Spleen (tissue), 11 donors: Measurements from ENCODE around the gene HERC5. TPM values are rescaled to one million over a fixed set of nuclear protein-coding genes. Genes with fewer than 3 reads are reported as not detected.

ENCODE experiments used
- DNase-seq: peaks from one replicate; pipeline ENCODE4 v3.0.0-alpha.2; 2020
- H3K27ac ChIP-seq, 8 donors: fragments of 200-600 bp; sonication (generic) in 7 of 8; 1 replicate in 4 of 8; 2 replicates in 4 of 8; pipeline versions ENCODE4 v1.5.0 to v1.8.0; 2016 to 2021; ENCODE audit warnings: inconsistent platforms in 4 of 8, mild to moderate bottlenecking in 4 of 8, moderate library complexity in 1 of 8
- H3K27me3 ChIP-seq, 7 donors: fragments of 200-600 bp; sonication (generic) in 6 of 7; replicated peaks in 1 of 7; 1 replicate in 4 of 7; 2 replicates in 3 of 7; pipeline versions ENCODE4 v1.5.0 to v1.8.0; 2016 to 2021; ENCODE audit warnings: inconsistent platforms in 3 of 7, mild to moderate bottlenecking in 1 of 7
- H3K36me3 ChIP-seq, 6 donors: fragments of 200-600 bp; sonication (generic) in 5 of 6; 1 replicate in 4 of 6; 2 replicates in 2 of 6; pipeline versions ENCODE4 v1.5.0 to v1.8.0; 2016 to 2021; ENCODE audit warnings: inconsistent platforms in 2 of 6
- H3K4me1 ChIP-seq, 6 donors: fragments of 200-600 bp; sonication (generic) in 5 of 6; 1 replicate in 3 of 6; 2 replicates in 3 of 6; pipeline versions ENCODE4 v1.5.0 to v1.8.0; 2016 to 2021; ENCODE audit warnings: inconsistent platforms in 3 of 6
- H3K4me3 ChIP-seq, 8 donors: fragments of 200-600 bp; sonication (generic) in 7 of 8; 1 replicate in 4 of 8; 2 replicates in 4 of 8; pipeline versions ENCODE4 v1.5.0 to v1.8.0; 2016 to 2021; ENCODE audit warnings: inconsistent platforms in 4 of 8, mild to moderate bottlenecking in 4 of 8, moderate library complexity in 2 of 8
- H3K9me3 ChIP-seq, 8 donors: fragments of 200-600 bp; sonication (generic) in 7 of 8; 1 replicate in 4 of 8; 2 replicates in 4 of 8; pipeline versions ENCODE4 v1.5.0 to v1.8.0; 2016 to 2021; ENCODE audit warnings: inconsistent platforms in 4 of 8
- POLR2A ChIP-seq, 3 donors: fragments of 450-650 bp; IDR thresholded peaks; one replicate each; pipeline ENCODE4 v1.5.1; 2017; ENCODE audit warnings: antibody characterized with exemption in 3 of 3, mild to moderate bottlenecking in 1 of 3
- POLR2AphosphoS5 ChIP-seq, 3 donors: sonication (generic); formaldehyde crosslinking; IDR thresholded peaks; one replicate each; pipeline ENCODE4 v1.5.1; 2017; ENCODE audit warnings: antibody characterized with exemption in 3 of 3
- WGBS, 5 donors: extraction: QIAGEN DNeasy Blood & Tissue Kit in 3 of 5; methylation state at CpG; one replicate each; pipeline versions ENCODE4 v1.1.5 to v1.1.7; 2013 to 2018; 5-methylcytosine and 5-hydroxymethylcytosine counted together
- intact Hi-C: fragments of 100-400 bp; cut with DNase I; formaldehyde crosslinking; loops from one replicate; pipeline ENCODE4 v1.15.0; 2023; ENCODE audit warnings: low total_unique reads
- polyA plus RNA-seq, 3 donors: library from polyadenylated mRNA; stranded (reverse); fragments of 200-250 nt; gene quantifications; one replicate each; pipeline ENCODE4 v1.2.1, GENCODE V29; 2013
- total RNA-seq, 7 donors: library from RNA; depleted of rRNA in 3 of 7; stranded (reverse); fragments of >200 nt in 3 of 7; fragmentation: NEBNext Ultra II Directional in 4 of 7; extraction: Animal tissue kit (Norgen Biotek cat#: 25700) in 4 of 7; gene quantifications; one replicate each; pipeline versions ENCODE4 v1.1.0 to v1.2.1, GENCODE V29; 2016 to 2021
- TF ChIP-seq, protein P1 (sequence below), 11 experiments: fragments of 200-600 bp in 7 of 11; fragments of 450-650 bp in 4 of 11; sonication (generic) in 4 of 11; IDR thresholded peaks in 8 of 11; conservative IDR thresholded peaks in 3 of 11; 1 replicate in 7 of 11; 2 replicates in 4 of 11; pipeline versions ENCODE4 v1.4.0 to v1.8.0; 2016 to 2021; ENCODE audit warnings: antibody characterized with exemption in 11 of 11, inconsistent platforms in 4 of 11, mild to moderate bottlenecking in 1 of 11
- donor health status: healthy with polysubstance abuse.
- donor health status: DM: no; HTN: no; CAD: no; lungs with moderate emphysema.
- donor health status: DM: no; HTN: no; CAD: no.
- donor health status: Bipolar disorder and iron deficiency.
- donor health status: healthy.
- donor health status: DM: no; HTN: no; CAD: no.
- donor health status: DM: yes; HTN: yes; CAD: no.

The HERC5 gene
- total and polyA plus RNA-seq, 10 donors: 3.9 to 19.1 (median 10.5) TPM

DNA sequence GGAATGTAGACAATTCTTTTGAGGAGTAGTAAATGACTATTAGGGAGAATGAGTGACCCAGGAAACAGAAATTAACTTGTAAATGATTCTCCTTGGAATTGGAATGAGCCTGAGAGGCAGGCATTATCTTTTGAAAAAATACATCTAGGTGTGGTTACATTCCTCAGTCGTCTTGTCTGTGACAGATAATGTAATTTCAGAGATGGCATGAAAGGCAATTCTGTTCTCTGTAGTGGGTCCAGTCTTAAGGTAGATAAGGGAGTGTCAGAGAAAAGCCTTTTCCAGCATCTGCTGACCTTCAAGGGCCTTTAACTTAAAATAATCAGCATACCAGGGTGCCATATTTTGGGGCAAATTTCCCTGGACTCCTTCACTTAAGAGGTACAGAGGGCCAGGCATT, 43.1 kb upstream of the HERC5 start:
- intact Hi-C loops: no loop called here
- no peak for DNase-seq
- H3K4me1 ChIP-seq: no peaks in the 10 kb centered on the region
- H3K27me3 ChIP-seq: no peaks in the 10 kb centered on the region
- H3K36me3 ChIP-seq: peaks cover 0 to 90% (median 20%) of the 10 kb centered on the region in 6 donors
- 86 to 92% (median 90%) methylated on average over 1 of the region's 1 CpG for WGBS, 5 donors
- no peak overlapping the region for H3K4me3 ChIP-seq
- TF ChIP-seq, protein P1, sequence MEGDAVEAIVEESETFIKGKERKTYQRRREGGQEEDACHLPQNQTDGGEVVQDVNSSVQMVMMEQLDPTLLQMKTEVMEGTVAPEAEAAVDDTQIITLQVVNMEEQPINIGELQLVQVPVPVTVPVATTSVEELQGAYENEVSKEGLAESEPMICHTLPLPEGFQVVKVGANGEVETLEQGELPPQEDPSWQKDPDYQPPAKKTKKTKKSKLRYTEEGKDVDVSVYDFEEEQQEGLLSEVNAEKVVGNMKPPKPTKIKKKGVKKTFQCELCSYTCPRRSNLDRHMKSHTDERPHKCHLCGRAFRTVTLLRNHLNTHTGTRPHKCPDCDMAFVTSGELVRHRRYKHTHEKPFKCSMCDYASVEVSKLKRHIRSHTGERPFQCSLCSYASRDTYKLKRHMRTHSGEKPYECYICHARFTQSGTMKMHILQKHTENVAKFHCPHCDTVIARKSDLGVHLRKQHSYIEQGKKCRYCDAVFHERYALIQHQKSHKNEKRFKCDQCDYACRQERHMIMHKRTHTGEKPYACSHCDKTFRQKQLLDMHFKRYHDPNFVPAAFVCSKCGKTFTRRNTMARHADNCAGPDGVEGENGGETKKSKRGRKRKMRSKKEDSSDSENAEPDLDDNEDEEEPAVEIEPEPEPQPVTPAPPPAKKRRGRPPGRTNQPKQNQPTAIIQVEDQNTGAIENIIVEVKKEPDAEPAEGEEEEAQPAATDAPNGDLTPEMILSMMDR (IDR thresholded peaks at IDR 0.05 in 8 of 11, conservative IDR thresholded peaks at IDR 0.05 in 3 of 11): no peak
- TF ChIP-seq POLR2A (IDR thresholded peaks at IDR 0.05) (no peak), POLR2AphosphoS5 (IDR thresholded peaks at IDR 0.05) (no peak)
- no peaks in the 10 kb centered on the region for H3K9me3 ChIP-seq
- no peak overlapping the region for H3K27ac ChIP-seq

DNA sequence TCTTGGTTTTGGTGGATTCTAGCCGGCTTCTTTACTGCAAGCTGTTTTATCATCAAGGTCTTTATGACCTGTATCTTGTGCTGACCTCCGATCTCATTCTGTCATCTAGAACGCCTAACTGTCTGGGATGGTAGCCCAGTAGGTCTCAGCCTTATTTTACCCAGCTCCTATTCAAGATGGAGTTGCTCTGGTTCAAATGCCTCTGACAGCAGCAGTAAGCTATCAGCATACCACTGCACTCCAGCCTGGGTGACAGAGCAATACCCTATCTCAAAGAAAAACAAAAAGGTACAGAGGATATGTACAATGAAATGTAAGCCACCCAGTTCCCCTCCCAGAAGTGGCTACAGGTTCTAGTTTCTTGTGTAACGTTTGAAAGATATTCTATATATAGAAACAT, 42.2 kb upstream of the HERC5 start:
- no peak overlapping the region for H3K4me3 ChIP-seq
- H3K27ac ChIP-seq: no peak overlapping the region
- peaks cover 0 to 88% (median 19%) of the 10 kb centered on the region in 6 donors for H3K36me3 ChIP-seq
- H3K9me3 ChIP-seq: no peaks in the 10 kb centered on the region
- 83 to 93% (median 90%) methylated on average over 4 of the region's 4 CpGs for WGBS, 5 donors
- DNase-seq: no peak
- TF ChIP-seq, protein P1 (IDR thresholded peaks at IDR 0.05 in 8 of 11, conservative IDR thresholded peaks at IDR 0.05 in 3 of 11): no peak
- TF ChIP-seq POLR2A (IDR thresholded peaks at IDR 0.05) (no peak), POLR2AphosphoS5 (IDR thresholded peaks at IDR 0.05) (no peak)
- intact Hi-C loops: no loop called here
- H3K4me1 ChIP-seq: no peaks in the 10 kb centered on the region
- no peaks in the 10 kb centered on the region for H3K27me3 ChIP-seq

DNA sequence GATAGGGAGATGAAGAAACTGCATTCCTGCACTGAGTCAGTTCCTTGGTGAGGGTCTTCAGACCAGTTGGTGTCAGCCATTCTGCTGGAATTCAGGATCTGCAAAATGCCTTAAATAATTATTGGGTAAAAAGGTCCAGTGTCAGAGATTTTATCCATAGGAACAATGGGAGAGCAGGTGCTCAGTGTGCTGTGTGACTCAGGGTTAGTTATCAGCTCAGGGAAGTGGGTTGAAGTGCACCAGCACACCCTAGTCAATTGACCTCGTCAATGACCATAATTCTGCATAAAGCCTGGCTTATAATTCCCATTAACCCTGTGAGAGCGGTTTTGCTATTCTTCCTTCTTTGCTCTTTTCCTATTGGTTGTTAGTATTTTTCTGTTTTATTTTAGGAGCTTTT, 40.9 kb upstream of the HERC5 start:
- no peak for DNase-seq
- no peaks in the 10 kb centered on the region for H3K9me3 ChIP-seq
- intact Hi-C loops: no loop called here
- H3K4me3 ChIP-seq: no peak overlapping the region
- WGBS, 5 donors: 82 to 94% (median 88%) methylated on average over 2 of the region's 2 CpGs
- peaks cover 0 to 78% (median 17%) of the 10 kb centered on the region in 6 donors for H3K36me3 ChIP-seq
- H3K4me1 ChIP-seq: no peaks in the 10 kb centered on the region
- no peak overlapping the region for H3K27ac ChIP-seq
- TF ChIP-seq, protein P1 (IDR thresholded peaks at IDR 0.05 in 8 of 11, conservative IDR thresholded peaks at IDR 0.05 in 3 of 11): no peak
- TF ChIP-seq POLR2A (IDR thresholded peaks at IDR 0.05): no peak
- no peak for TF ChIP-seq POLR2AphosphoS5 (IDR thresholded peaks at IDR 0.05)
- H3K27me3 ChIP-seq: no peaks in the 10 kb centered on the region

DNA sequence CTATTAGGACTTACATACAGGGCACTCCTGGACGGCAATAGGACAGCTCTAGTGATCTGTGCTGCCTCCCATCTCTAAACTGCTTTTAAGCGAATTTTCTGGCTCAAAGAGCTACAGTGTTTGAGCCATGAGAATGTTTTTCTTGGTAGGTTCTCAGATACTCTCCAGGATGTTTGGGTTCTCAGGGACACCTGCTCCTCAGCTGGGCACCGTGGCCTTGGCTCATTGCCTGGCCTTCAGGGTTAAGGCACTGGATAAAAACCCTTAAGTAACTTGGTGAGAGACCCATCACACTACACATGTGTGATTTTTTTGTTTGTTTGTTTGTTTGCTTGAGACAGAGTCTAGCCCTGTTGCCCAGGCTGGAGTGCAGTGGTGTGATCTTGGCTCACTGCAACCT, 38.5 kb upstream of the HERC5 start:
- Histone ChIP-seq H3K4me1 (no peaks in the 10 kb centered on the region), H3K27ac (no peak overlapping the region), H3K4me3 (no peak overlapping the region), H3K36me3 (peaks cover 0 to 55% (median 15%) of the 10 kb centered on the region in 6 donors), H3K9me3 (no peaks in the 10 kb centered on the region), H3K27me3 (no peaks in the 10 kb centered on the region)
- no peak for DNase-seq
- intact Hi-C loops: no loop called here
- 83 to 96% (median 93%) methylated on average over 3 of the region's 3 CpGs for WGBS, 5 donors
- TF ChIP-seq POLR2AphosphoS5 (IDR thresholded peaks at IDR 0.05) (no peak), POLR2A (IDR thresholded peaks at IDR 0.05) (no peak)
- TF ChIP-seq, protein P1 (IDR thresholded peaks at IDR 0.05 in 8 of 11, conservative IDR thresholded peaks at IDR 0.05 in 3 of 11): no peak
